OCI-LY1 (cell line): ENCODE data around the gene IVNS1ABP.

Source experiments
- H2AFZ ChIP-seq: fragments of 200-600 bp; sonication (generic), shearing (Covaris generic); 2 replicates; pipeline ENCODE4 v1.6.0; 2014; ENCODE audit warnings: antibody characterized with exemption, mild to moderate bottlenecking, low read length
- H3F3A ChIP-seq: fragments of 200-600 bp; sonication (generic), shearing (Covaris generic); 2 replicates; pipeline ENCODE4 v1.6.0; 2014; ENCODE audit warnings: mild to moderate bottlenecking, antibody characterized with exemption, low read length, moderate library complexity; ENCODE audit not compliant: insufficient read depth
- H3K27ac ChIP-seq: fragments of 200-600 bp; sonication (generic); 2 replicates; pipeline ENCODE4 v1.5.1; 2014; ENCODE audit warnings: low read length, mixed run types, mild to moderate bottlenecking, low read depth; ENCODE audit not compliant: poor library complexity, severe bottlenecking
- H3K27me3 ChIP-seq: fragments of 200-600 bp; sonication (generic); 2 replicates; pipeline ENCODE4 v1.6.0; 2014; ENCODE audit warnings: antibody characterized with exemption, mild to moderate bottlenecking, low read length, moderate library complexity; ENCODE audit not compliant: insufficient read depth
- H3K36me3 ChIP-seq: fragments of 200-600 bp; sonication (generic); 2 replicates; pipeline ENCODE4 v1.6.1; 2014; ENCODE audit warnings: mild to moderate bottlenecking, antibody characterized with exemption, low read length, moderate library complexity, mixed read lengths; ENCODE audit not compliant: insufficient read depth
- H3K4me1 ChIP-seq: fragments of 200-600 bp; sonication (generic); 2 replicates; pipeline ENCODE4 v1.5.1; 2014; ENCODE audit warnings: mild to moderate bottlenecking, low read length, moderate library complexity; ENCODE audit not compliant: insufficient read depth, severe bottlenecking
- H3K4me2 ChIP-seq: fragments of 200-600 bp; sonication (generic), shearing (Covaris generic); 2 replicates; pipeline ENCODE4 v1.6.1; 2014; ENCODE audit warnings: low read length
- H3K4me3 ChIP-seq: fragments of 200-600 bp; sonication (generic); 2 replicates; pipeline ENCODE4 v1.5.1; 2014; ENCODE audit warnings: low read length, low read depth, mild to moderate bottlenecking, mixed read lengths; ENCODE audit not compliant: poor library complexity, severe bottlenecking
- H3K79me2 ChIP-seq: fragments of 200-600 bp; shearing (Covaris generic); 2 replicates; pipeline ENCODE4 v1.6.1; 2016; ENCODE audit warnings: mixed run types, low read length, mixed read lengths; ENCODE audit not compliant: insufficient read depth
- H3K9ac ChIP-seq: fragments of 200-600 bp; sonication (generic), shearing (Covaris generic); 2 replicates; pipeline ENCODE4 v1.6.1; 2014; ENCODE audit warnings: mild to moderate bottlenecking, low read length, mixed read lengths
- H3K9me2 ChIP-seq: fragments of 200-600 bp; sonication (generic), shearing (Covaris generic); 2 replicates; pipeline ENCODE4 v1.6.1; 2014; ENCODE audit warnings: low read depth, mild to moderate bottlenecking, low read length, mixed read lengths
- H3K9me3 ChIP-seq: fragments of 200-600 bp; shearing (Covaris generic); 2 replicates; pipeline ENCODE4 v1.6.1; 2014; ENCODE audit warnings: low read length, mixed read lengths
- H4K20me1 ChIP-seq: fragments of 200-600 bp; sonication (generic), shearing (Covaris generic); 2 replicates; pipeline ENCODE4 v1.6.0; 2016; ENCODE audit warnings: mild to moderate bottlenecking, low read length; ENCODE audit not compliant: insufficient read depth
- CTCF ChIP-seq: fragments of 200-600 bp; sonication (generic), shearing (Covaris generic); IDR thresholded peaks from 2 replicates; pipeline ENCODE4 v1.5.1; 2017; ENCODE audit warnings: mild to moderate bottlenecking, antibody characterized with exemption, low read length, moderate library complexity, mixed read lengths
- EZH2 ChIP-seq: fragments of 200-600 bp; sonication (generic), shearing (Covaris generic); IDR thresholded peaks from 2 replicates; pipeline ENCODE4 v1.8.0; 2017; ENCODE audit warnings: borderline replicate concordance, mixed run types, mild to moderate bottlenecking, antibody characterized with exemption, low read length, moderate library complexity, mixed read lengths

Gene IVNS1ABP

GRCh38 chr1:185349556-185349955 lies 32.5 kb upstream of the IVNS1ABP start:
- Histone ChIP-seq H3K4me1 (peaks cover 18% of the 10 kb centered on the region), H3F3A (no peaks in the 10 kb centered on the region), H3K9ac (no peak overlapping the region), H3K27me3 (no peaks in the 10 kb centered on the region), H3K4me2 (no peak overlapping the region), H3K79me2 (no peaks in the 10 kb centered on the region), H3K27ac (no peak overlapping the region), H3K9me2 (no peaks in the 10 kb centered on the region), H3K9me3 (no peaks in the 10 kb centered on the region), H3K4me3 (no peak overlapping the region), H4K20me1 (no peaks in the 10 kb centered on the region), H2AFZ (no peak overlapping the region), H3K36me3 (no peaks in the 10 kb centered on the region)
- TF ChIP-seq CTCF (no peak), EZH2 (no peak)

- Histone ChIP-seq H3K4me3 (no peak overlapping the region), H3K4me1 (peaks cover 18% of the 10 kb centered on the region), H3K27me3 (no peaks in the 10 kb centered on the region)
These were observed 31.9 kb upstream of the IVNS1ABP start for GRCh38 chr1:185348985-185349384.

GRCh38 chr1:185348296-185348695 lies 31.3 kb upstream of the IVNS1ABP start:
- no peaks in the 10 kb centered on the region for H3K79me2 ChIP-seq
- H3K27me3 ChIP-seq, result no peaks in the 10 kb centered on the region
- no peaks in the 10 kb centered on the region for H3K36me3 ChIP-seq
- no peaks in the 10 kb centered on the region for H3K9me2 ChIP-seq
- H3F3A ChIP-seq, result no peaks in the 10 kb centered on the region
- no peaks in the 10 kb centered on the region for H3K9me3 ChIP-seq
- no peaks in the 10 kb centered on the region for H4K20me1 ChIP-seq
- H3K27ac ChIP-seq, result no peak overlapping the region
- peaks cover 18% of the 10 kb centered on the region for H3K4me1 ChIP-seq
- TF ChIP-seq CTCF (no peak), EZH2 (no peak)
- H2AFZ ChIP-seq, result no peak overlapping the region
- no peak overlapping the region for H3K4me3 ChIP-seq
- no peak overlapping the region for H3K4me2 ChIP-seq
- no peak overlapping the region for H3K9ac ChIP-seq

More at GRCh38 chr1:185348985-185349384, 31.9 kb upstream of the IVNS1ABP start:
- H3K9ac ChIP-seq, result no peak overlapping the region
- no peaks in the 10 kb centered on the region for H3K36me3 ChIP-seq
- H2AFZ ChIP-seq, result no peak overlapping the region
- TF ChIP-seq EZH2 (no peak), CTCF (no peak)
- no peaks in the 10 kb centered on the region for H3K79me2 ChIP-seq
- no peaks in the 10 kb centered on the region for H3K9me3 ChIP-seq
- H3K4me2 ChIP-seq, result no peak overlapping the region
- H3K9me2 ChIP-seq, result no peaks in the 10 kb centered on the region
- no peak overlapping the region for H3K27ac ChIP-seq
- no peaks in the 10 kb centered on the region for H4K20me1 ChIP-seq
- no peaks in the 10 kb centered on the region for H3F3A ChIP-seq
